ENCODE measurements around the gene GCFC2. TPM values are rescaled to one million over a fixed set of nuclear protein-coding genes. Genes with fewer than 3 reads are reported as not detected.

GCFC2 gene
- total RNA-seq, 2 donors from 2014 or later, result 18.6 to 28.7 TPM

DNA sequence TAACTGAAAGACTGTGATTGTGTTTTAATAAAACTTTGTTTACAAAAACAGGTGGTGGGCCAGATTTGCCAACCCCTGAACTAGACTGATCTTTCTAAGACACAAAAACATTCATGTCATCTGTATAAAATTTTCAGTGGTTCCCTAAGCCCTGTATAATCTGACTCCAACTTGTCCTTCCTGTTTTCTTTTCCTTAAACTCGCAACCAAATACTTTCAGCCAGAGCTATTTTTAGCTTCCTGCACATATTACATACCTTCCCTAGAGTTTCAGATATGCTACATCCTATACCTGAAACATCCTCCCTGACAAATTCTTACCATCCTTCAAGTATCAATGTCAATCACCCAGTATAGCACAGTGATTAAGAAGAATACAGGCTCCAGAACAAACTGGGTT lies 4.8 kb downstream of the GCFC2 start:
- H3K36me3 ChIP-seq (ENCODE audit: control insufficient read depth, insufficient read depth, low read length), result peaks cover 46% of the 10 kb centered on the region
- H3K9ac ChIP-seq (ENCODE audit: extremely low read depth, low read length, poor library complexity, severe bottlenecking), result no peak overlapping the region
- TF ChIP-seq CTCF (conservative IDR thresholded peaks at IDR 0.05), result no peak
- no peaks in the 10 kb centered on the region for H3K27me3 ChIP-seq (ENCODE audit: control insufficient read depth, insufficient read depth, low read length, poor library complexity, severe bottlenecking)
- H3K27ac ChIP-seq (ENCODE audit: low read depth, low read length), result no peak overlapping the region
- H3K9me3 ChIP-seq (ENCODE audit: control insufficient read depth, low read length), result no peaks in the 10 kb centered on the region
- H3K9me3 Mint-ChIP-seq, result no peaks in the 10 kb centered on the region
- H3K27ac Mint-ChIP-seq, result no peak overlapping the region
- no peaks in the 10 kb centered on the region for H3K27me3 Mint-ChIP-seq (ENCODE audit: insufficient read depth)
- H3K36me3 Mint-ChIP-seq (ENCODE audit: low read depth), result peaks cover 38% of the 10 kb centered on the region
- peaks cover 17% of the 10 kb centered on the region for H3K4me1 Mint-ChIP-seq
- 88 to 100% methylated on average over 1 of the region's 1 CpG for WGBS, 2 experiments (ENCODE audit: insufficient coverage in 1 of 2, insufficient read length in 1 of 2)
- no peak overlapping the region for H3K4me3 ChIP-seq (ENCODE audit: low read length)
- H3K4me3 Mint-ChIP-seq, result no peak overlapping the region
- H3K4me1 ChIP-seq (ENCODE audit: control insufficient read depth, insufficient read depth, low read length), result no peaks in the 10 kb centered on the region
- DNase-seq, result no peak

GRCh38 chr2:75703589-75704287 lies 7.0 kb downstream of the GCFC2 start:
- H3K4me3 ChIP-seq (ENCODE audit: low read length), result no peak overlapping the region
- Mint-ChIP-seq H3K36me3 (ENCODE audit: low read depth) (peaks cover 56% of the 10 kb centered on the region), H3K27me3 (ENCODE audit: insufficient read depth) (no peaks in the 10 kb centered on the region), H3K4me1 (peaks cover 12% of the 10 kb centered on the region), H3K4me3 (no peak overlapping the region), H3K9me3 (no peaks in the 10 kb centered on the region), H3K27ac (no peak overlapping the region)
- WGBS, 2 experiments (ENCODE audit: insufficient coverage in 1 of 2, insufficient read length in 1 of 2), result 80 to 90% methylated on average over 1 to 4 of the region's 4 CpGs
- H3K9ac ChIP-seq (ENCODE audit: extremely low read depth, low read length, poor library complexity, severe bottlenecking), result no peak overlapping the region
- TF ChIP-seq CTCF (conservative IDR thresholded peaks at IDR 0.05), result no peak
- no peak for DNase-seq
- no peaks in the 10 kb centered on the region for H3K9me3 ChIP-seq (ENCODE audit: control insufficient read depth, low read length)
- peaks cover 65% of the 10 kb centered on the region for H3K36me3 ChIP-seq (ENCODE audit: control insufficient read depth, insufficient read depth, low read length)
- H3K27me3 ChIP-seq (ENCODE audit: control insufficient read depth, insufficient read depth, low read length, poor library complexity, severe bottlenecking), result no peaks in the 10 kb centered on the region
- no peak overlapping the region for H3K27ac ChIP-seq (ENCODE audit: low read depth, low read length)
- H3K4me1 ChIP-seq (ENCODE audit: control insufficient read depth, insufficient read depth, low read length), result no peaks in the 10 kb centered on the region

- TF ChIP-seq CTCF (conservative IDR thresholded peaks at IDR 0.05), result no peak
- no peaks in the 10 kb centered on the region for H3K4me1 ChIP-seq (ENCODE audit: control insufficient read depth, insufficient read depth, low read length)
- Mint-ChIP-seq H3K36me3 (ENCODE audit: low read depth) (peaks cover 67% of the 10 kb centered on the region), H3K4me3 (no peak overlapping the region), H3K27me3 (ENCODE audit: insufficient read depth) (no peaks in the 10 kb centered on the region), H3K9me3 (peaks cover under 1% of the 10 kb centered on the region), H3K27ac (no peak overlapping the region), H3K4me1 (peaks cover 8% of the 10 kb centered on the region)
- H3K36me3 ChIP-seq (ENCODE audit: control insufficient read depth, insufficient read depth, low read length), result peaks cover 70% of the 10 kb centered on the region
- no peaks in the 10 kb centered on the region for H3K27me3 ChIP-seq (ENCODE audit: control insufficient read depth, insufficient read depth, low read length, poor library complexity, severe bottlenecking)
- peaks cover 8% of the 10 kb centered on the region for H3K9me3 ChIP-seq (ENCODE audit: control insufficient read depth, low read length)
- H3K27ac ChIP-seq (ENCODE audit: low read depth, low read length), result no peak overlapping the region
- no peak overlapping the region for H3K9ac ChIP-seq (ENCODE audit: extremely low read depth, low read length, poor library complexity, severe bottlenecking)
- no peak for DNase-seq
- no peak overlapping the region for H3K4me3 ChIP-seq (ENCODE audit: low read length)
- WGBS, 2 experiments (ENCODE audit: insufficient coverage in 1 of 2, insufficient read length in 1 of 2), result 97 to 100% methylated on average over 1 to 4 of the region's 4 CpGs
Measured at GRCh38 chr2:75702593-75702992, 8.1 kb downstream of the GCFC2 start.
